PC-9 (cell line): ENCODE results near the gene CDK2. TPM values are rescaled to one million over a fixed set of nuclear protein-coding genes. Genes with fewer than 3 reads are reported as not detected.

Experiments used
- BruUV-seq: library from RNA; stranded (reverse); fragments of 400-500 nt; replicated peaks from 2 replicates; lab custom pipeline; 2021; lab: Mats Ljungman, UMichigan
- CTCF ChIA-PET: fragments of 300-600 bp; sonication (Branson Sonifier 250); formaldehyde crosslinking; loops from one replicate; lab custom pipeline; 2022; ENCODE audit warnings: antibody characterized with exemption; lab: Charles Lee
- POLR2A ChIA-PET: fragments of 300-600 bp; sonication (Branson Sonifier 250); formaldehyde crosslinking; loops from one replicate; lab custom pipeline; 2022; ENCODE audit warnings: antibody characterized with exemption; ENCODE audit not compliant: unreplicated experiment; lab: Charles Lee
- DNase-seq, 2 experiments: peaks; one replicate each; pipeline versions ENCODE4 v3.0.0 to v3.0.0-alpha.2; 2015 to 2022; ENCODE audit warnings: mixed read lengths in 1 of 2
- H2AFZ ChIP-seq: fragments of 200-600 bp; sonication (generic); 2 replicates; pipeline ENCODE4 v1.8.1; 2017; ENCODE audit warnings: antibody characterized with exemption
- H3F3A ChIP-seq: fragments of 200-600 bp; sonication (generic); 2 replicates; pipeline ENCODE4 v1.8.1; 2017; ENCODE audit warnings: antibody characterized with exemption, mild to moderate bottlenecking, low read depth; ENCODE audit not compliant: insufficient read depth
- H3K27ac ChIP-seq: fragments of 200-600 bp; sonication (generic); 2 replicates; pipeline ENCODE4 v1.6.1; 2016; ENCODE audit warnings: mixed run types
- H3K27me3 ChIP-seq: fragments of 200-600 bp; sonication (generic); 2 replicates; pipeline ENCODE4 v1.6.1; 2016; ENCODE audit warnings: low read depth, mixed run types; ENCODE audit not compliant: insufficient read depth
- H3K36me3 ChIP-seq: fragments of 200-600 bp; sonication (generic); 2 replicates; pipeline ENCODE4 v1.6.1; 2016; ENCODE audit warnings: low read depth, mixed run types
- H3K4me1 ChIP-seq: fragments of 200-600 bp; sonication (generic); replicated peaks from 2 replicates; pipeline ENCODE4 v1.6.1; 2016; ENCODE audit warnings: mixed run types; ENCODE audit not compliant: insufficient read depth
- H3K4me2 ChIP-seq: fragments of 200-600 bp; sonication (generic); 2 replicates; pipeline ENCODE4 v1.6.1; 2017; ENCODE audit warnings: mixed run types
- H3K4me3 ChIP-seq: fragments of 200-600 bp; sonication (generic); 2 replicates; pipeline ENCODE4 v1.6.1; 2016; ENCODE audit warnings: mixed run types
- H3K79me2 ChIP-seq: fragments of 200-600 bp; sonication (generic); 2 replicates; pipeline ENCODE4 v1.6.1; 2017; ENCODE audit warnings: low read depth, mixed run types
- H3K9me2 ChIP-seq: fragments of 200-600 bp; sonication (generic); 2 replicates; pipeline ENCODE4 v1.8.1; 2017; ENCODE audit warnings: mild to moderate bottlenecking; ENCODE audit not compliant: insufficient read depth
- H3K9me3 ChIP-seq: fragments of 200-600 bp; sonication (generic); 2 replicates; pipeline ENCODE4 v1.8.1; 2016; ENCODE audit warnings: low read depth; ENCODE audit not compliant: insufficient read depth
- H4K20me1 ChIP-seq: fragments of 200-600 bp; sonication (generic); 2 replicates; pipeline ENCODE4 v1.8.1; 2017; ENCODE audit not compliant: insufficient read depth
- EZH2 ChIP-seq: fragments of 200-600 bp; sonication (generic); IDR thresholded peaks from 2 replicates; pipeline ENCODE4 v1.8.0; 2017; ENCODE audit warnings: antibody characterized with exemption, low read depth
- intact Hi-C: fragments of 100-400 bp; cut with micrococcal nuclease; formaldehyde crosslinking; loops from one replicate; pipeline ENCODE4 v1.10.0; 2022; ENCODE audit not compliant: unreplicated experiment
- total RNA-seq: library from RNA; stranded (reverse); gene quantifications from 2 replicates; pipeline ENCODE4 v1.2.3, GENCODE V29; 2021
- TF ChIP-seq, protein P1 (sequence below): fragments of 200-600 bp; sonication (generic); conservative IDR thresholded peaks from 2 replicates; pipeline ENCODE4 v1.6.1; 2017; ENCODE audit warnings: mixed run types, antibody characterized with exemption, mild to moderate bottlenecking, moderate library complexity

The CDK2 gene
- total RNA-seq, 1 experiment from 2014 or later: 93.8 TPM

- intact Hi-C loops: loop anchor here (1.0 to 5.0 kb wide), 3 partner anchors 98 to 114 kb away; partner anchors contain the start of genes DNAJC14, ORMDL2, RPS26 and SARNP
Measured at GRCh38 chr12:55926738-55927587, 39.7 kb upstream of the CDK2 start.

DNA sequence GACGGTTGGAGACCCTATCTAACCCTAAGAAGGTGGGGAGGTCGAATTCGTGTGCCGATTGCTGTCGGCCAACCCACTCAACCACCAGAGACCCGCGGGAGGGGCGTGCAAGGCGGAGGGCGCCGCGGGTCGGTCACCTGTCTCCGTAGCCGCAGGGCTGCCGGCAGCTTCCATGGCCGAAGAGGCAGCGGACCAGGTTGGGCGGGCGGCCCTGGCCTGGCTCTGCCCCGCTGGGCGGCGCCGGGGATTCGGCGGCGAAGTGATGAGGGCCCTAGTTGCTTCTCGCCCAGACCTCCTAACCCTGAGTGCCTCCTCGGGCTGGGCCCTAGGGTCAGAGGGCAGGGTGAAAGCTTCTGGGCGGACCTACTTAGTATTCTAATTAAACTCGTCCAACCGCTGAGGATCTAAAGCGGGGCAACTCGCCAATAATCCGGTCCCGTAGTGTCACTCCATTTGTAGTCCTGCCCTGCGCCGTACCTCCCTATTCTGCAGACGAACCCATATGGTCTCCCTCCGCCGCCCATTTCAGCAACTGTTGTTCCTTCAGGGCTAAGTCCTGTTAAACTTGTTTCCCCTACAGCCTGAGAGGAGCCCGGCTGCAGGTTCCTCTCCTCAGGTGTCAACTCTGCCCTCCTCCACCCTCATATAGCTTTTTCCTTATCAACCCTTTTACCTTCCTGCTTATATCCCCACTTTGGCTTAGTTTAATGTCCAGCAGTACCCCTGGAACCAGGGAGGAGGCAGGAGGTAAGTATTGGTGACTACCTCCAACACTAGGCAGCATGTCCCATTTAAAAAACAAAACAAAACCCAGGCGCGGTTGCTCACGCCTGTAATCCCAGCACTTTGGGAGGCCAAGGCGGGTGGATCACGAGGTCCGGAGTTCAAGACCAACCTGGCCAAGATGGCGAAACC is 38.8 kb upstream of the CDK2 start, which contains the start of gene PYM1:
TSS of gene PYM1 (minus strand) at position 307 of the 915 bp plus-strand sequence. CDS start at position 174, 133 bp downstream.
- BruUV-seq: TSS peak; percentile 5
- peak; percentile 88 to 90 for DNase-seq
- peaks cover 55% of the 10 kb centered on the region for H3K79me2 ChIP-seq
- peaks cover 43% of the 10 kb centered on the region for H3K4me1 ChIP-seq
- CTCF ChIA-PET: interaction anchor here (0.6 to 1.7 kb wide), 7 partner anchors 13 to 1151 kb away, joined by 4 to 30 read pairs (median 9); partner anchors contain the start of genes BLOC1S1, DNAJC14, NEMP1 and ORMDL2
- no peaks in the 10 kb centered on the region for H3K27me3 ChIP-seq
- TF ChIP-seq EZH2: no peak
- TF ChIP-seq, protein P1, sequence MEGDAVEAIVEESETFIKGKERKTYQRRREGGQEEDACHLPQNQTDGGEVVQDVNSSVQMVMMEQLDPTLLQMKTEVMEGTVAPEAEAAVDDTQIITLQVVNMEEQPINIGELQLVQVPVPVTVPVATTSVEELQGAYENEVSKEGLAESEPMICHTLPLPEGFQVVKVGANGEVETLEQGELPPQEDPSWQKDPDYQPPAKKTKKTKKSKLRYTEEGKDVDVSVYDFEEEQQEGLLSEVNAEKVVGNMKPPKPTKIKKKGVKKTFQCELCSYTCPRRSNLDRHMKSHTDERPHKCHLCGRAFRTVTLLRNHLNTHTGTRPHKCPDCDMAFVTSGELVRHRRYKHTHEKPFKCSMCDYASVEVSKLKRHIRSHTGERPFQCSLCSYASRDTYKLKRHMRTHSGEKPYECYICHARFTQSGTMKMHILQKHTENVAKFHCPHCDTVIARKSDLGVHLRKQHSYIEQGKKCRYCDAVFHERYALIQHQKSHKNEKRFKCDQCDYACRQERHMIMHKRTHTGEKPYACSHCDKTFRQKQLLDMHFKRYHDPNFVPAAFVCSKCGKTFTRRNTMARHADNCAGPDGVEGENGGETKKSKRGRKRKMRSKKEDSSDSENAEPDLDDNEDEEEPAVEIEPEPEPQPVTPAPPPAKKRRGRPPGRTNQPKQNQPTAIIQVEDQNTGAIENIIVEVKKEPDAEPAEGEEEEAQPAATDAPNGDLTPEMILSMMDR: no peak; the same call in 1 of the 2 replicates
- POLR2A ChIA-PET: interaction anchor here (0.6 to 0.9 kb wide), 4 partner anchors 69 to 187 kb away, joined by 4 to 7 read pairs (median 4); partner anchors contain the start of genes ORMDL2, SARNP and SUOX
- no peaks in the 10 kb centered on the region for H4K20me1 ChIP-seq
- no peaks in the 10 kb centered on the region for H3K9me2 ChIP-seq
- H3K4me2 ChIP-seq: peak within 1 kb of the TSS; percentile 98
- peaks cover 7% of the 10 kb centered on the region; the same call in 1 of the 2 replicates for H3K36me3 ChIP-seq
- H3F3A ChIP-seq: peaks cover 67% of the 10 kb centered on the region
- no peaks in the 10 kb centered on the region for H3K9me3 ChIP-seq
- H3K27ac ChIP-seq: peak within 1 kb of the TSS; percentile 83
- H3K4me3 ChIP-seq: peak within 1 kb of the TSS; percentile 100
- intact Hi-C loops: loop anchor here (1.0 to 5.0 kb wide), 3 partner anchors 99 to 113 kb away; partner anchors contain the start of genes DNAJC14, ORMDL2, RPS26 and SARNP
- H2AFZ ChIP-seq: peak within 1 kb of the TSS; percentile 92

More at GRCh38 chr12:55926738-55927587, 39.7 kb upstream of the CDK2 start:
- no peaks in the 10 kb centered on the region for H3K27me3 ChIP-seq
- POLR2A ChIA-PET: interaction anchor here (0.6 to 0.9 kb wide), 3 partner anchors 58 to 97 kb away, joined by 4 to 7 read pairs (median 5); partner anchors contain the start of gene SUOX
- H4K20me1 ChIP-seq: 0 out of 2 replicates have a peak, but pooled peaks cover 3% of the 10 kb centered on the region
- CTCF ChIA-PET: interaction anchor here (0.6 to 1.7 kb wide), 10 partner anchors 12 to 1152 kb away, joined by 3 to 30 read pairs (median 8); partner anchors contain the start of genes BLOC1S1, DNAJC14, NEMP1 and ORMDL2
- peak overlapping the region; percentile 83 for H3K27ac ChIP-seq
- H3K4me3 ChIP-seq: peak overlapping the region; percentile 100
- H3K9me3 ChIP-seq: no peaks in the 10 kb centered on the region
- peaks cover 39% of the 10 kb centered on the region for H3K4me1 ChIP-seq
- TF ChIP-seq, protein P1: peak; percentile 86
- no peak for TF ChIP-seq EZH2
- peak overlapping the region; percentile 92 for H2AFZ ChIP-seq
- H3F3A ChIP-seq: peaks cover 70% of the 10 kb centered on the region
- peaks cover 62% of the 10 kb centered on the region for H3K79me2 ChIP-seq
- BruUV-seq: no TSS peak
- H3K36me3 ChIP-seq: peaks cover 12% of the 10 kb centered on the region; the same call in 1 of the 2 replicates
- peak; percentile 82 to 85 for DNase-seq
- H3K9me2 ChIP-seq: no peaks in the 10 kb centered on the region
- peak overlapping the region; percentile 98 for H3K4me2 ChIP-seq
